GM23338 (cell line): ENCODE results near the gene PRSS33.

Experiments used
- CREB1 ChIP-seq: fragments of 250-450 bp; sonication (Bioruptor Pico); IDR thresholded peaks from 2 replicates; pipeline ENCODE4 v1.5.0; 2020; ENCODE audit warnings: low read depth, mild to moderate bottlenecking, moderate library complexity
- EZH2 ChIP-seq: fragments of 200-600 bp; sonication (generic); IDR thresholded peaks from one replicate; pipeline ENCODE4 v1.8.0; 2017; ENCODE audit warnings: antibody characterized with exemption, mild to moderate bottlenecking, low read depth; ENCODE audit not compliant: unreplicated experiment
- EZH2phosphoT487 ChIP-seq: fragments of 200-600 bp; sonication (generic); IDR thresholded peaks from one replicate; pipeline ENCODE4 v1.8.1; 2018; ENCODE audit warnings: antibody characterized with exemption; ENCODE audit not compliant: unreplicated experiment
- NANOG ChIP-seq: IDR thresholded peaks from 2 replicates; pipeline ENCODE4 v1.6.1; 2016; ENCODE audit warnings: antibody characterized with exemption, borderline replicate concordance
- POLR2AphosphoS5 ChIP-seq: IDR thresholded peaks from 2 replicates; pipeline ENCODE4 v1.6.1; 2016; ENCODE audit warnings: antibody characterized with exemption, low read depth
- STAT1 ChIP-seq: IDR thresholded peaks from one replicate; pipeline ENCODE4 v1.6.1; 2016; ENCODE audit warnings: antibody characterized with exemption; ENCODE audit not compliant: unreplicated experiment
- TF ChIP-seq, protein P1 (sequence below), 2 experiments: fragments of 200-600 bp in 1 of 2; sonication (generic) in 1 of 2; conservative IDR thresholded peaks; 2 replicates each; pipeline versions ENCODE4 v1.5.1 to v1.6.1; 2016 to 2017; ENCODE audit warnings: antibody characterized with exemption in 2 of 2, low read depth in 2 of 2, mild to moderate bottlenecking in 2 of 2, moderate library complexity in 1 of 2
- TF ChIP-seq, protein P2 (sequence below): IDR thresholded peaks from one replicate; pipeline ENCODE4 v1.6.1; 2018; ENCODE audit warnings: antibody characterized with exemption; ENCODE audit not compliant: unreplicated experiment

DNA sequence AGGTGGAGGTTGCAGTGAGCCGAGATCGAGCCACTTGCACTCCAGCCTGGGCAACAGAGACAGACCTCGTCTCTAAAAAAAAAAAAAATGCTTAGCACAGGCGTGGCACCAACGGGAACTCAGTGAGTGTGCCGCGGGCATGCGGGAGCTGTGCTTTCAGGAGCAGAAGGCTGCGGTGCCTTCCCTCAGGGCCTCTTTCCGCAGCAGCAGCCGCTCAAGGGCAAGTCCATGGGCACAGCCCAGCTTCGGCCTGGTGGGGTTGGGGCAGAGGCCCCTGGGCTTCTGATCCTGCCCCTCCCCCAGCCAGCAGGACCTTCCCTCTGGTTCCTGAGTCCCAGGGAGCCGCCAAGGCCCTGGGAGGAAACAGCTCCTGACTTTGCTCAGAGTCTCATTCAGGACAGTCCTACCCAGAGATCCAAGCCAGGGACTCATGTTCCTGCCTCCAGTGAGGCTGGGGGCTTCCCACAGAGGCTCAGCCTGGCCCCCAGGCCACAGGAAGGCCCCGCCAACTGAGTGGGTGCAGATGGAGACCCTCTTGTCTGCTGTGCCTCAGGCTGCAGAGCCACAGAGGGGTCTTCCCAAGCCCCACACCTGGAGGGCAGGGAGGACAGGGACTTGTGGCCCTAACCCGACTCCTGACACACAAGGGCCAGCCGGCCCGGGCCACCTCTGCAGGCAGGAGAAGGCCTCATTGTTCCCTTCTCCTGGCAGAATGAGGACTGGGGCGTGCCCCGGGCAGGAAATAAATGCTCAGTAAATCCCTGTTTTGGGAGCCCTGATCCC, 39.4 kb upstream of the PRSS33 start:
- TF ChIP-seq, protein P1, sequence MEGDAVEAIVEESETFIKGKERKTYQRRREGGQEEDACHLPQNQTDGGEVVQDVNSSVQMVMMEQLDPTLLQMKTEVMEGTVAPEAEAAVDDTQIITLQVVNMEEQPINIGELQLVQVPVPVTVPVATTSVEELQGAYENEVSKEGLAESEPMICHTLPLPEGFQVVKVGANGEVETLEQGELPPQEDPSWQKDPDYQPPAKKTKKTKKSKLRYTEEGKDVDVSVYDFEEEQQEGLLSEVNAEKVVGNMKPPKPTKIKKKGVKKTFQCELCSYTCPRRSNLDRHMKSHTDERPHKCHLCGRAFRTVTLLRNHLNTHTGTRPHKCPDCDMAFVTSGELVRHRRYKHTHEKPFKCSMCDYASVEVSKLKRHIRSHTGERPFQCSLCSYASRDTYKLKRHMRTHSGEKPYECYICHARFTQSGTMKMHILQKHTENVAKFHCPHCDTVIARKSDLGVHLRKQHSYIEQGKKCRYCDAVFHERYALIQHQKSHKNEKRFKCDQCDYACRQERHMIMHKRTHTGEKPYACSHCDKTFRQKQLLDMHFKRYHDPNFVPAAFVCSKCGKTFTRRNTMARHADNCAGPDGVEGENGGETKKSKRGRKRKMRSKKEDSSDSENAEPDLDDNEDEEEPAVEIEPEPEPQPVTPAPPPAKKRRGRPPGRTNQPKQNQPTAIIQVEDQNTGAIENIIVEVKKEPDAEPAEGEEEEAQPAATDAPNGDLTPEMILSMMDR (conservative IDR thresholded peaks at IDR 0.05; ENCODE audit: low read depth in 2 of 2), result no peak
- TF ChIP-seq POLR2AphosphoS5 (no peak), STAT1 (no peak), NANOG (no peak), EZH2 (no peak), EZH2phosphoT487 (no peak), CREB1 (no peak)
- TF ChIP-seq, protein P2, sequence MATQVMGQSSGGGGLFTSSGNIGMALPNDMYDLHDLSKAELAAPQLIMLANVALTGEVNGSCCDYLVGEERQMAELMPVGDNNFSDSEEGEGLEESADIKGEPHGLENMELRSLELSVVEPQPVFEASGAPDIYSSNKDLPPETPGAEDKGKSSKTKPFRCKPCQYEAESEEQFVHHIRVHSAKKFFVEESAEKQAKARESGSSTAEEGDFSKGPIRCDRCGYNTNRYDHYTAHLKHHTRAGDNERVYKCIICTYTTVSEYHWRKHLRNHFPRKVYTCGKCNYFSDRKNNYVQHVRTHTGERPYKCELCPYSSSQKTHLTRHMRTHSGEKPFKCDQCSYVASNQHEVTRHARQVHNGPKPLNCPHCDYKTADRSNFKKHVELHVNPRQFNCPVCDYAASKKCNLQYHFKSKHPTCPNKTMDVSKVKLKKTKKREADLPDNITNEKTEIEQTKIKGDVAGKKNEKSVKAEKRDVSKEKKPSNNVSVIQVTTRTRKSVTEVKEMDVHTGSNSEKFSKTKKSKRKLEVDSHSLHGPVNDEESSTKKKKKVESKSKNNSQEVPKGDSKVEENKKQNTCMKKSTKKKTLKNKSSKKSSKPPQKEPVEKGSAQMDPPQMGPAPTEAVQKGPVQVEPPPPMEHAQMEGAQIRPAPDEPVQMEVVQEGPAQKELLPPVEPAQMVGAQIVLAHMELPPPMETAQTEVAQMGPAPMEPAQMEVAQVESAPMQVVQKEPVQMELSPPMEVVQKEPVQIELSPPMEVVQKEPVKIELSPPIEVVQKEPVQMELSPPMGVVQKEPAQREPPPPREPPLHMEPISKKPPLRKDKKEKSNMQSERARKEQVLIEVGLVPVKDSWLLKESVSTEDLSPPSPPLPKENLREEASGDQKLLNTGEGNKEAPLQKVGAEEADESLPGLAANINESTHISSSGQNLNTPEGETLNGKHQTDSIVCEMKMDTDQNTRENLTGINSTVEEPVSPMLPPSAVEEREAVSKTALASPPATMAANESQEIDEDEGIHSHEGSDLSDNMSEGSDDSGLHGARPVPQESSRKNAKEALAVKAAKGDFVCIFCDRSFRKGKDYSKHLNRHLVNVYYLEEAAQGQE, result no peak
